Lower leg skin (tissue), 4 donors: ENCODE data around the gene SLC8A1. TPM values are rescaled to one million over a fixed set of nuclear protein-coding genes. Genes with fewer than 3 reads are reported as not detected.

Source experiments
- DNase-seq, 2 donors: peaks; one replicate each; pipeline ENCODE4 v3.0.0-alpha.2; 2019; ENCODE audit warnings: low spot score in 2 of 2
- H3K4me3 ChIP-seq: fragments of 200-600 bp; sonication (generic); 2 replicates; pipeline ENCODE4 v1.5.1; 2017; ENCODE audit warnings: mild to moderate bottlenecking, low read depth; ENCODE audit not compliant: poor library complexity, severe bottlenecking
- POLR2A ChIP-seq, 2 donors: fragments of 450-650 bp; IDR thresholded peaks; one replicate each; pipeline ENCODE4 v1.6.1; 2016 to 2017; ENCODE audit warnings: antibody characterized with exemption in 2 of 2, mild to moderate bottlenecking in 1 of 2, moderate library complexity in 1 of 2
- WGBS, 2 donors: methylation state at CpG; one replicate each; pipeline ENCODE4 v1.1.5; 2018; 5-methylcytosine and 5-hydroxymethylcytosine counted together
- intact Hi-C: fragments of 100-400 bp; cut with DNase I; formaldehyde crosslinking; loops from one replicate; pipeline ENCODE4 v1.15.0; 2023; ENCODE audit warnings: low total_unique reads
- total RNA-seq, 4 donors: library from RNA; depleted of rRNA; stranded (reverse); fragments of >200 nt; gene quantifications; one replicate each; pipeline ENCODE4 v1.1.0, GENCODE V29; 2016
- TF ChIP-seq, protein P1 (sequence below), 3 donors: fragments of 450-650 bp; IDR thresholded peaks; one replicate each; pipeline ENCODE4 v1.5.1; 2016; ENCODE audit warnings: antibody characterized with exemption in 3 of 3, mild to moderate bottlenecking in 3 of 3, moderate library complexity in 2 of 3

The SLC8A1 gene
- total RNA-seq, 4 donors from 2014 or later, result 7.5 to 21.2 (median 13.0) TPM

DNA sequence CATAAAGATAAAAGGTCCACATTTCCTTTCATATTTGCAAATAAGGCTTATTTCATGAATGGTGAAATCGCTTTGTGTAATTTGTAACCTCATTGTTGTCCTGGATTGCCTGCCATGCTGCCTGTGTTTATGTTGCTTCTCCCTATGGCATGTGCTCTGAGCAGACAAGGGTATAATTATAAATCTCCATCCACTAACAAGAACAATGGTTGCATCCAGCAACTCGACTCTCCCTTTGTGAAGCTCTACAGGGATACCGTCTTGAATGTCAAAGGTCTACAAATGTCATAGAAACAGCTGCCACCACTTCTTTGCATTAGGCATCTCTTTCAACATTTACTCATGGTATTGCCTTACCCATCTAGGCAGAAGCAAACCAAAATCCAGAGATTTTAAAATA is 209.6 kb downstream of the SLC8A1 start:
- no peak for DNase-seq
- TF ChIP-seq, protein P1, sequence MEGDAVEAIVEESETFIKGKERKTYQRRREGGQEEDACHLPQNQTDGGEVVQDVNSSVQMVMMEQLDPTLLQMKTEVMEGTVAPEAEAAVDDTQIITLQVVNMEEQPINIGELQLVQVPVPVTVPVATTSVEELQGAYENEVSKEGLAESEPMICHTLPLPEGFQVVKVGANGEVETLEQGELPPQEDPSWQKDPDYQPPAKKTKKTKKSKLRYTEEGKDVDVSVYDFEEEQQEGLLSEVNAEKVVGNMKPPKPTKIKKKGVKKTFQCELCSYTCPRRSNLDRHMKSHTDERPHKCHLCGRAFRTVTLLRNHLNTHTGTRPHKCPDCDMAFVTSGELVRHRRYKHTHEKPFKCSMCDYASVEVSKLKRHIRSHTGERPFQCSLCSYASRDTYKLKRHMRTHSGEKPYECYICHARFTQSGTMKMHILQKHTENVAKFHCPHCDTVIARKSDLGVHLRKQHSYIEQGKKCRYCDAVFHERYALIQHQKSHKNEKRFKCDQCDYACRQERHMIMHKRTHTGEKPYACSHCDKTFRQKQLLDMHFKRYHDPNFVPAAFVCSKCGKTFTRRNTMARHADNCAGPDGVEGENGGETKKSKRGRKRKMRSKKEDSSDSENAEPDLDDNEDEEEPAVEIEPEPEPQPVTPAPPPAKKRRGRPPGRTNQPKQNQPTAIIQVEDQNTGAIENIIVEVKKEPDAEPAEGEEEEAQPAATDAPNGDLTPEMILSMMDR (IDR thresholded peaks at IDR 0.05), result no peak
- no peak for TF ChIP-seq POLR2A (IDR thresholded peaks at IDR 0.05)
- H3K4me3 ChIP-seq, result no peak overlapping the region
- intact Hi-C loops, result no loop called here
- 78 to 90% methylated on average over 3 of the region's 3 CpGs for WGBS, 2 donors

DNA sequence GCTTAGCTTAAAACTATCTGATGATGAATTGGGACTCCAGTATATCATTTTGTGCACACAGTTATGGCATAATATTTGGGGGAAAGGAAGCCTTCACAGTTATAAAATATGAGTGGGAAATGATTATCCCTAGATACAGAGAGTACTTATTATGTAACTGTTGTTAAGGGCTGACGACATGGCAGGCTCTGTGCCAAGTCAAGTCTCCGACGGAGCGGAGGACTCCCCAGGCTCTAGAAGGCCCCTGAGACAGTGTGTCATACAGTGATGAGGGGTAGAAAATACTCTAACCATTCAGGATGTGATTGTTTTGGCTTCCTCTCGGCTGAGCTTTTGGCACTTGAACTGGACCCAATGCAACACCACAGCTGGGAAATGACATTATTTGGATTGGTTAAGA is 211.8 kb downstream of the SLC8A1 start:
- WGBS, 2 donors, result 11 to 13% methylated on average over 5 of the region's 5 CpGs
- peak; percentile 29 to 87 for DNase-seq
- no peak for TF ChIP-seq POLR2A (IDR thresholded peaks at IDR 0.05)
- TF ChIP-seq, protein P1 (IDR thresholded peaks at IDR 0.05), result no peak
- intact Hi-C loops, result no loop called here
- H3K4me3 ChIP-seq, result no peak overlapping the region

DNA sequence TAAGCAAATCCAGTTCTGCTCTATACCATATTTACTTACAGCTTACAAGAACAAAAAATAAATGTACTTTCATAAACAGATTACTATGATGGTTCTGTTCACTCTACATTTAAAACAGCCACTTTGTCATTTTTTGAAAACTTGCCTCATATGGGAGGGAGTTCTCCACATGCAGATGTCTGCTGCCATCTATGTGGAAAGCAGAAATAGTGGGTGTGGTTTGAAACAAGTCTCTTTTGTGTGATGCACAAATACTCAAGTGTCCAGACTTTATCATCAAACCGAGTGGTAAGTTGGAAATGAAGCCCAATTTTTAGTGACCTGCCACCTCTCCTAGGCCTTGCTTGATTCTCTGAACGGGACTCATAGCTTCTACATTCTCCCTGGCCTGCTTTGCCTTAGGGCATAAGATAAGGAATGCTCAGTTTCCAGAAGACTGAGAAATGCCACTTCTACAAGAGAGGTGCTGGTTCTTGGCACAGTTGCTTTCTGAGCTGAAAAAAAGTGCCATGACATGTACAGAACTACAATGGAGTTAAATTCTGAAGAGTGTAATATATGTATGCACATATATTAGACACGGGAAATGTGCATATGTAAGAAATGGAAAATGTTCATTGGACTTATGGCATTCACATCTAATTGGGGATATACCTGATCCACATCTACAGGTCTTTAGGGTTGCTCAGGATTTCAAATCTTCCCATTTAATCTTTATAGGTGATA is 221.0 kb downstream of the SLC8A1 start:
- H3K4me3 ChIP-seq, result no peak overlapping the region
- TF ChIP-seq, protein P1 (IDR thresholded peaks at IDR 0.05), result no peak
- TF ChIP-seq POLR2A (IDR thresholded peaks at IDR 0.05), result no peak
- intact Hi-C loops, result no loop called here
- DNase-seq, result no peak
- WGBS, 2 donors, result 49 to 55% methylated on average over 3 of the region's 3 CpGs

DNA sequence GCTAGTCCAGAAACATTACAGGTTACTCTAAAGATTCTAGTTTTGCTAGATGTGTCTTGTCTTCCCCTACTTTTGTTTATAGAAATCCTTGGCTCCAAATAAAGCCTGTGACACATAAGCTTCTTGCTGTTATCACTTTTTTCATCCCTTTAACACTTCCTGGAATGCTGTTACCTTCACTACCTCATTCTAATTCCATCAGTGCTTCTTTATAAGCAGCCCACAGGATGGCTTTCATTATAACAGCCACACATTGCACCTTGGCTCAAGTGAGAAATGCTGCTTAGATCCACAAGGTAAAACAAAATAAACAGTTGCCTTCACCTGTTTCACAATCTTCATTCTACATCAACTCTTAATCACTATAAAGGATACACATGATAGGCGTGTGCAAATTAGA is 221.7 kb downstream of the SLC8A1 start:
- TF ChIP-seq POLR2A (IDR thresholded peaks at IDR 0.05), result no peak
- TF ChIP-seq, protein P1 (IDR thresholded peaks at IDR 0.05), result no peak
- H3K4me3 ChIP-seq, result no peak overlapping the region
- DNase-seq, result no peak
- 89 to 91% methylated on average over 1 of the region's 1 CpG for WGBS, 2 donors
- intact Hi-C loops, result no loop called here

DNA sequence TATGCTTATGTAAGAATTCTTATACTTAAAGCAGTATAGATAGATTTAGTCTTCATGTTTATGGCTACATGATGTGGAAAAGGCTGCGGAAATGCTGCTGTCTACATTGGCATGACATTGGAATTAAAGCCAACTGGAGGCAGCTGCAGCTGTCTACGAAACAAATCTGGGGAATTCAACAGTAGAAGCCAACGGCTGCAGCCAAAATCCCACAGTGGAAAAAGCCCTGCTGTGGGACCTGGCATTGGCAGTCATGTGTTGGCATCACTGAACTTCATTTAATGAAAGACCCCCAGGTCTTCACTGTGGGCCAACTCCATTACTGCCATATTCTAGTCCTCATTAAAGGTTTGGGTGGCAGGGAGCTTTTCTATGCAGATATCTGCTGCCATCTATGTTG is 223.6 kb downstream of the SLC8A1 start:
- WGBS, 2 donors, result 62% methylated on average over 3 of the region's 3 CpGs
- intact Hi-C loops, result no loop called here
- no peak overlapping the region for H3K4me3 ChIP-seq

More for the DNA sequence above, 223.6 kb downstream of the SLC8A1 start:
- DNase-seq, result no peak
- TF ChIP-seq POLR2A (IDR thresholded peaks at IDR 0.05), result no peak
- TF ChIP-seq, protein P1 (IDR thresholded peaks at IDR 0.05), result no peak
